ENCODE measurements around the gene MFAP2. TPM values are rescaled to one million over a fixed set of nuclear protein-coding genes. Genes with fewer than 3 reads are reported as not detected.

The MFAP2 gene
- total and polyA plus RNA-seq, 11 donors: 1.2 to 13.0 (median 2.3) TPM

DNA sequence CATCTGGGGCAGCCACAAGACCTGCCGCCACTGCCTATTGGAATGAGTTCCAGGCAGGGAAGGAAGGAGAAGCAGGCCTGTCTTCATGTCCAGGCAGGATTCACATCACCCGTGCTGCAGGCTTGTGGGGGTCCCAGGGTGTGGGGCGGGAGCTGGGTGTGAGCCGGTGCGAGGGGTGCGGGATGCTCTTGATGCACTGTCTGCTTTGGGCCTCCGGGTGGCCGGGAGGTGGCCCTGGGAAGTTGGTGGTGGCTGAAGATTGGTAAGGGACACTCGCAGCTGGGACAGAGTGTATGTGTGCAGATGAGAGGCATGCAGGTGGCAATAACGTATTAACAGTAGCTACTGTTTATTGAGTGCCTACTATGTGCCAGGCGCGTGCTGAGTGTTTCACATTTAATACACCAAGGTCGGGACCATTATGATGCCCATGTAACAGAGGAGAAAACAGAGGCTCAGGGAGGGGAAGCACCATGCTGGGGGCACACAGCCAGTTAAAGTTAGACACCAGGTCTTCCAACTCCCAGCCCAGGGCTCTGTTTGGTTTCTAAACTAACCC, 55.4 kb downstream of the MFAP2 start:
- peaks cover 0 to 16% (median 9%) of the 10 kb centered on the region in 12 donors for H3K4me1 ChIP-seq
- peak in 1 of 5 donors; percentile 63 for DNase-seq
- TF ChIP-seq POLR2A (IDR thresholded peaks at IDR 0.05): no peak
- TF ChIP-seq, protein P1, sequence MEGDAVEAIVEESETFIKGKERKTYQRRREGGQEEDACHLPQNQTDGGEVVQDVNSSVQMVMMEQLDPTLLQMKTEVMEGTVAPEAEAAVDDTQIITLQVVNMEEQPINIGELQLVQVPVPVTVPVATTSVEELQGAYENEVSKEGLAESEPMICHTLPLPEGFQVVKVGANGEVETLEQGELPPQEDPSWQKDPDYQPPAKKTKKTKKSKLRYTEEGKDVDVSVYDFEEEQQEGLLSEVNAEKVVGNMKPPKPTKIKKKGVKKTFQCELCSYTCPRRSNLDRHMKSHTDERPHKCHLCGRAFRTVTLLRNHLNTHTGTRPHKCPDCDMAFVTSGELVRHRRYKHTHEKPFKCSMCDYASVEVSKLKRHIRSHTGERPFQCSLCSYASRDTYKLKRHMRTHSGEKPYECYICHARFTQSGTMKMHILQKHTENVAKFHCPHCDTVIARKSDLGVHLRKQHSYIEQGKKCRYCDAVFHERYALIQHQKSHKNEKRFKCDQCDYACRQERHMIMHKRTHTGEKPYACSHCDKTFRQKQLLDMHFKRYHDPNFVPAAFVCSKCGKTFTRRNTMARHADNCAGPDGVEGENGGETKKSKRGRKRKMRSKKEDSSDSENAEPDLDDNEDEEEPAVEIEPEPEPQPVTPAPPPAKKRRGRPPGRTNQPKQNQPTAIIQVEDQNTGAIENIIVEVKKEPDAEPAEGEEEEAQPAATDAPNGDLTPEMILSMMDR (IDR thresholded peaks at IDR 0.05): no peak
- H3K9me3 ChIP-seq: no peaks in the 10 kb centered on the region
- H3K36me3 ChIP-seq: peaks cover 0 to 5% (median 0%) of the 10 kb centered on the region in 9 donors
- no peaks in the 10 kb centered on the region for H3K27me3 ChIP-seq
- intact Hi-C loops (cut with DNase I): loop anchor here in 1 of 10 donors (10.0 kb wide), 1 partner anchor 200 kb away; no protein-coding TSS in a partner anchor
- H3K27ac ChIP-seq: no peak overlapping the region
- WGBS, 4 donors: 93 to 94% (median 93%) methylated on average over 13 of the region's 13 CpGs
- no peak for ATAC-seq
- H3K4me3 ChIP-seq: no peak overlapping the region

Other genes with a start within 250 kb of the MFAP2 start
- 1,000 to 10,000 TPM in 6 of 9 donors, 100 to 1,000 TPM in 1, not detected in 2; 364 to 3,776 (median 2,470) TPM for gene RNU1-4, start 240.1 kb downstream of the MFAP2 start, total RNA-seq
- not detected for gene RNU1-4, start 240.1 kb downstream of the MFAP2 start, polyA plus RNA-seq
- gene RNU1-2, start 84.6 kb downstream of the MFAP2 start, total RNA-seq: 1,000 to 10,000 TPM in 6 of 9 donors, 100 to 1,000 TPM in 1, not detected in 2; 364 to 3,776 (median 2,470) TPM
- gene RNU1-2, start 84.6 kb downstream of the MFAP2 start, polyA plus RNA-seq: not detected
- gene CROCC, start 58.7 kb downstream of the MFAP2 start, total RNA-seq: 10 to 100 TPM in 3 of 9 donors, 1 to 10 TPM in 6; 3.9 to 12.5 (median 6.7) TPM
- 10 to 100 TPM in 1 of 2 donors, 1 to 10 TPM in 1; 7.6 to 17.0 TPM for gene CROCC, start 58.7 kb downstream of the MFAP2 start, polyA plus RNA-seq
- gene ATP13A2, start 31.3 kb upstream of the MFAP2 start, total RNA-seq: 10 to 100 TPM in 8 of 9 donors, 1 to 10 TPM in 1; 7.3 to 37.2 (median 15.6) TPM
- 10 to 100 TPM in 1 of 2 donors, 1 to 10 TPM in 1; 7.6 to 27.5 TPM for gene ATP13A2, start 31.3 kb upstream of the MFAP2 start, polyA plus RNA-seq
- gene SDHB, start 73.4 kb upstream of the MFAP2 start, total RNA-seq: 100 to 1,000 TPM; 226 to 617 (median 341) TPM
- gene SDHB, start 73.4 kb upstream of the MFAP2 start, polyA plus RNA-seq: 100 to 1,000 TPM; 174 to 305 TPM
- gene PADI2, start 138.8 kb upstream of the MFAP2 start, total RNA-seq: 1 to 10 TPM in 1 of 9 donors, under 1 TPM in 8; 0.12 to 2.0 (median 0.69) TPM
- gene PADI2, start 138.8 kb upstream of the MFAP2 start, polyA plus RNA-seq: under 1 TPM; 0.08 to 0.10 TPM
- not detected for gene PADI1, start 224.5 kb upstream of the MFAP2 start, total RNA-seq
- under 1 TPM in 1 of 2 donors, not detected in 1; 0.04 TPM for gene PADI1, start 224.5 kb upstream of the MFAP2 start, polyA plus RNA-seq

Measured in heart left ventricle (tissue), 16 donors.